ENCODE data around the gene STK32B.

STK32B gene

GRCh38 chr4:5030927-5031326 is 20.4 kb upstream of the STK32B start:
- Histone ChIP-seq H3K27me3 (ENCODE audit: low read depth, low read length) (no peaks in the 10 kb centered on the region), H3K27ac (ENCODE audit: low read length) (no peak overlapping the region), H3K36me3 (ENCODE audit: control insufficient read depth in 1 of 2, insufficient read depth in 2 of 2, low read length in 2 of 2) (no peaks in the 10 kb centered on the region), H3K4me3 (ENCODE audit: low read depth in 1 of 2, low read length in 2 of 2) (no peak overlapping the region), H3K4me1 (ENCODE audit: control insufficient read depth in 1 of 2, insufficient read depth in 2 of 2, low read length in 2 of 2) (peaks cover 10 to 23% of the 10 kb centered on the region in 2 donors), H3K9me3 (ENCODE audit: control insufficient read depth in 1 of 2, low read length in 2 of 2) (no peaks in the 10 kb centered on the region)

- no peaks in the 10 kb centered on the region for H3K27me3 ChIP-seq (ENCODE audit: low read depth, low read length)
- H3K4me1 ChIP-seq (ENCODE audit: control insufficient read depth in 1 of 2, insufficient read depth in 2 of 2, low read length in 2 of 2), result peaks cover 10 to 27% of the 10 kb centered on the region in 2 donors
- H3K36me3 ChIP-seq (ENCODE audit: control insufficient read depth in 1 of 2, insufficient read depth in 2 of 2, low read length in 2 of 2), result no peaks in the 10 kb centered on the region
- no peak overlapping the region for H3K27ac ChIP-seq (ENCODE audit: low read length)
- no peak overlapping the region for H3K4me3 ChIP-seq (ENCODE audit: low read depth in 1 of 2, low read length in 2 of 2)
- no peaks in the 10 kb centered on the region for H3K9me3 ChIP-seq (ENCODE audit: control insufficient read depth in 1 of 2, low read length in 2 of 2)
Observed at GRCh38 chr4:5032813-5033212, 18.5 kb upstream of the STK32B start.

GRCh38 chr4:5033281-5033841 is 17.9 kb upstream of the STK32B start:
- Histone ChIP-seq H3K27ac (ENCODE audit: low read length) (no peak overlapping the region), H3K4me1 (ENCODE audit: control insufficient read depth in 1 of 2, insufficient read depth in 2 of 2, low read length in 2 of 2) (peaks cover 10 to 27% of the 10 kb centered on the region in 2 donors), H3K36me3 (ENCODE audit: control insufficient read depth in 1 of 2, insufficient read depth in 2 of 2, low read length in 2 of 2) (no peaks in the 10 kb centered on the region), H3K9me3 (ENCODE audit: control insufficient read depth in 1 of 2, low read length in 2 of 2) (no peaks in the 10 kb centered on the region), H3K27me3 (ENCODE audit: low read depth, low read length) (no peaks in the 10 kb centered on the region), H3K4me3 (ENCODE audit: low read depth in 1 of 2, low read length in 2 of 2) (no peak overlapping the region)

- Histone ChIP-seq H3K27me3 (ENCODE audit: low read depth, low read length) (no peaks in the 10 kb centered on the region), H3K9me3 (ENCODE audit: control insufficient read depth in 1 of 2, low read length in 2 of 2) (no peaks in the 10 kb centered on the region), H3K36me3 (ENCODE audit: control insufficient read depth in 1 of 2, insufficient read depth in 2 of 2, low read length in 2 of 2) (no peaks in the 10 kb centered on the region), H3K27ac (ENCODE audit: low read length) (no peak overlapping the region), H3K4me1 (ENCODE audit: control insufficient read depth in 1 of 2, insufficient read depth in 2 of 2, low read length in 2 of 2) (peaks cover 10 to 27% of the 10 kb centered on the region in 2 donors), H3K4me3 (ENCODE audit: low read depth in 1 of 2, low read length in 2 of 2) (no peak overlapping the region)
Observed at GRCh38 chr4:5034206-5034605, 17.1 kb upstream of the STK32B start.

- no peaks in the 10 kb centered on the region for H3K36me3 ChIP-seq (ENCODE audit: control insufficient read depth in 1 of 2, insufficient read depth in 2 of 2, low read length in 2 of 2)
- no peaks in the 10 kb centered on the region for H3K9me3 ChIP-seq (ENCODE audit: control insufficient read depth in 1 of 2, low read length in 2 of 2)
- H3K27ac ChIP-seq (ENCODE audit: low read length), result no peak overlapping the region
- H3K4me3 ChIP-seq (ENCODE audit: low read depth in 1 of 2, low read length in 2 of 2), result no peak overlapping the region
- H3K27me3 ChIP-seq (ENCODE audit: low read depth, low read length), result no peaks in the 10 kb centered on the region
- H3K4me1 ChIP-seq (ENCODE audit: control insufficient read depth in 1 of 2, insufficient read depth in 2 of 2, low read length in 2 of 2), result peaks cover 10 to 27% of the 10 kb centered on the region in 2 donors
Observed at GRCh38 chr4:5036239-5036638, 15.0 kb upstream of the STK32B start.

GRCh38 chr4:5037553-5038551 is 13.4 kb upstream of the STK32B start:
- Histone ChIP-seq H3K27ac (ENCODE audit: low read length) (no peak overlapping the region), H3K4me1 (ENCODE audit: control insufficient read depth in 1 of 2, insufficient read depth in 2 of 2, low read length in 2 of 2) (peaks cover 10 to 27% of the 10 kb centered on the region in 2 donors), H3K36me3 (ENCODE audit: control insufficient read depth in 1 of 2, insufficient read depth in 2 of 2, low read length in 2 of 2) (no peaks in the 10 kb centered on the region), H3K27me3 (ENCODE audit: low read depth, low read length) (no peaks in the 10 kb centered on the region), H3K4me3 (ENCODE audit: low read depth in 1 of 2, low read length in 2 of 2) (no peak overlapping the region), H3K9me3 (ENCODE audit: control insufficient read depth in 1 of 2, low read length in 2 of 2) (no peaks in the 10 kb centered on the region)

GRCh38 chr4:5039800-5040199 is 11.5 kb upstream of the STK32B start:
- Histone ChIP-seq H3K27ac (ENCODE audit: low read length) (no peak overlapping the region), H3K4me3 (ENCODE audit: low read depth in 1 of 2, low read length in 2 of 2) (no peak overlapping the region), H3K4me1 (ENCODE audit: control insufficient read depth in 1 of 2, insufficient read depth in 2 of 2, low read length in 2 of 2) (peaks cover 0 to 10% of the 10 kb centered on the region in 2 donors), H3K27me3 (ENCODE audit: low read depth, low read length) (no peaks in the 10 kb centered on the region), H3K9me3 (ENCODE audit: control insufficient read depth in 1 of 2, low read length in 2 of 2) (no peaks in the 10 kb centered on the region), H3K36me3 (ENCODE audit: control insufficient read depth in 1 of 2, insufficient read depth in 2 of 2, low read length in 2 of 2) (no peaks in the 10 kb centered on the region)

- peaks cover 0 to 4% of the 10 kb centered on the region in 2 donors for H3K4me1 ChIP-seq (ENCODE audit: control insufficient read depth in 1 of 2, insufficient read depth in 2 of 2, low read length in 2 of 2)
- no peak overlapping the region for H3K4me3 ChIP-seq (ENCODE audit: low read depth in 1 of 2, low read length in 2 of 2)
- no peak overlapping the region for H3K27ac ChIP-seq (ENCODE audit: low read length)
- no peaks in the 10 kb centered on the region for H3K36me3 ChIP-seq (ENCODE audit: control insufficient read depth in 1 of 2, insufficient read depth in 2 of 2, low read length in 2 of 2)
- H3K9me3 ChIP-seq (ENCODE audit: control insufficient read depth in 1 of 2, low read length in 2 of 2), result no peaks in the 10 kb centered on the region
- no peaks in the 10 kb centered on the region for H3K27me3 ChIP-seq (ENCODE audit: low read depth, low read length)
Observed at GRCh38 chr4:5040856-5041620, 10.2 kb upstream of the STK32B start.

- H3K27ac ChIP-seq (ENCODE audit: low read length), result no peak overlapping the region
Observed at GRCh38 chr4:5041699-5042098, 9.6 kb upstream of the STK32B start.

GRCh38 chr4:5043579-5043978 is 7.7 kb upstream of the STK32B start:
- Histone ChIP-seq H3K27ac (ENCODE audit: low read length) (no peak overlapping the region), H3K4me1 (ENCODE audit: control insufficient read depth in 1 of 2, insufficient read depth in 2 of 2, low read length in 2 of 2) (no peaks in the 10 kb centered on the region), H3K9me3 (ENCODE audit: control insufficient read depth in 1 of 2, low read length in 2 of 2) (no peaks in the 10 kb centered on the region), H3K27me3 (ENCODE audit: low read depth, low read length) (no peaks in the 10 kb centered on the region), H3K36me3 (ENCODE audit: control insufficient read depth in 1 of 2, insufficient read depth in 2 of 2, low read length in 2 of 2) (no peaks in the 10 kb centered on the region), H3K4me3 (ENCODE audit: low read depth in 1 of 2, low read length in 2 of 2) (no peak overlapping the region)

More at GRCh38 chr4:5041699-5042098, 9.6 kb upstream of the STK32B start:
- no peaks in the 10 kb centered on the region for H3K9me3 ChIP-seq (ENCODE audit: control insufficient read depth in 1 of 2, low read length in 2 of 2)
- H3K36me3 ChIP-seq (ENCODE audit: control insufficient read depth in 1 of 2, insufficient read depth in 2 of 2, low read length in 2 of 2), result no peaks in the 10 kb centered on the region
- H3K4me3 ChIP-seq (ENCODE audit: low read depth in 1 of 2, low read length in 2 of 2), result no peak overlapping the region
- H3K27me3 ChIP-seq (ENCODE audit: low read depth, low read length), result no peaks in the 10 kb centered on the region
- H3K4me1 ChIP-seq (ENCODE audit: control insufficient read depth in 1 of 2, insufficient read depth in 2 of 2, low read length in 2 of 2), result peaks cover 0 to 4% of the 10 kb centered on the region in 2 donors

- Histone ChIP-seq H3K27me3 (ENCODE audit: low read depth, low read length) (no peaks in the 10 kb centered on the region), H3K27ac (ENCODE audit: low read length) (no peak overlapping the region), H3K4me1 (ENCODE audit: control insufficient read depth in 1 of 2, insufficient read depth in 2 of 2, low read length in 2 of 2) (no peaks in the 10 kb centered on the region), H3K9me3 (ENCODE audit: control insufficient read depth in 1 of 2, low read length in 2 of 2) (no peaks in the 10 kb centered on the region), H3K4me3 (ENCODE audit: low read depth in 1 of 2, low read length in 2 of 2) (no peak overlapping the region), H3K36me3 (ENCODE audit: control insufficient read depth in 1 of 2, insufficient read depth in 2 of 2, low read length in 2 of 2) (no peaks in the 10 kb centered on the region)
Observed at GRCh38 chr4:5044341-5044740, 6.9 kb upstream of the STK32B start.
